CD8-positive, alpha-beta memory T cell (primary cell): Measurements from ENCODE around the gene CD300LB. TPM values are rescaled to one million over a fixed set of nuclear protein-coding genes. Genes with fewer than 3 reads are reported as not detected.

Source experiments
- CTCF ChIA-PET: fragments of 350-600 bp; sonication (Branson Sonifier 250); formaldehyde crosslinking; loops from one replicate; lab custom pipeline; 2021; ENCODE audit warnings: antibody characterized with exemption; lab: Charles Lee
- POLR2A ChIA-PET: fragments of 350-600 bp; sonication (Branson Sonifier 250); formaldehyde crosslinking; loops from one replicate; lab custom pipeline; 2021; ENCODE audit warnings: antibody characterized with exemption; lab: Charles Lee
- DNase-seq, 5 donors: peaks; one replicate each; pipeline versions ENCODE4 v3.0.0 to v3.0.0-alpha.2; 2020 to 2022; ENCODE audit warnings: mixed read lengths in 1 of 5
- H3K27ac ChIP-seq: one replicate; pipeline ENCODE4 v1.7.0; 2013; ENCODE audit warnings: low read depth, mild to moderate bottlenecking, low read length, moderate library complexity
- H3K27me3 ChIP-seq: 2 replicates; pipeline ENCODE4 v1.7.0; 2013; ENCODE audit warnings: low read length, mild to moderate bottlenecking; ENCODE audit not compliant: insufficient read depth, poor library complexity, severe bottlenecking
- H3K36me3 ChIP-seq: 2 replicates; pipeline ENCODE4 v1.7.0; 2013; ENCODE audit warnings: mild to moderate bottlenecking, low read length, moderate library complexity; ENCODE audit not compliant: insufficient read depth
- H3K4me1 ChIP-seq: 2 replicates; pipeline ENCODE4 v1.7.0; 2013; ENCODE audit warnings: mild to moderate bottlenecking, low read length, moderate library complexity; ENCODE audit not compliant: insufficient read depth
- H3K4me3 ChIP-seq: 2 replicates; pipeline ENCODE4 v1.7.0; 2013; ENCODE audit warnings: mild to moderate bottlenecking, low read length
- H3K9me3 ChIP-seq: 2 replicates; pipeline ENCODE4 v1.7.0; 2013; ENCODE audit warnings: mild to moderate bottlenecking, low read length
- H3K27ac Mint-ChIP-seq, 8 donors: one replicate each; pipeline ENCODE4 v1.8.0; 2020 to 2021; ENCODE audit warnings: mixed read lengths in 8 of 8, mild to moderate bottlenecking in 6 of 8, inconsistent platforms in 3 of 8, moderate library complexity in 3 of 8
- H3K27me3 Mint-ChIP-seq, 2 donors: one replicate each; pipeline ENCODE4 v1.8.0; 2020 to 2021; ENCODE audit warnings: mixed read lengths in 2 of 2, mild to moderate bottlenecking in 1 of 2, moderate library complexity in 1 of 2
- H3K36me3 Mint-ChIP-seq, 3 donors: one replicate each; pipeline ENCODE4 v1.8.0; 2020 to 2021; ENCODE audit warnings: mixed read lengths in 3 of 3, inconsistent platforms in 1 of 3, mild to moderate bottlenecking in 1 of 3
- H3K4me1 Mint-ChIP-seq, 3 donors: one replicate each; pipeline ENCODE4 v1.8.0; 2020 to 2021; ENCODE audit warnings: mixed read lengths in 3 of 3, inconsistent platforms in 1 of 3, mild to moderate bottlenecking in 1 of 3
- H3K4me3 Mint-ChIP-seq, 7 donors: one replicate each; pipeline ENCODE4 v1.8.0; 2020 to 2021; ENCODE audit warnings: mixed read lengths in 7 of 7, mild to moderate bottlenecking in 6 of 7, moderate library complexity in 4 of 7, inconsistent platforms in 2 of 7
- H3K9me3 Mint-ChIP-seq, 5 donors: one replicate each; pipeline ENCODE4 v1.8.0; 2020 to 2022; ENCODE audit warnings: mixed read lengths in 5 of 5, mild to moderate bottlenecking in 3 of 5, moderate library complexity in 2 of 5, inconsistent platforms in 1 of 5
- polyA plus RNA-seq: library from polyadenylated mRNA; unstranded; fragments of 300-500 nt; fragmentation: Illumina TruSeq; gene quantifications from one replicate; pipeline ENCODE4 v1.2.3, GENCODE V29; 2021
- total RNA-seq, 2 experiments: library from RNA; stranded (reverse); gene quantifications; one replicate each; pipeline ENCODE4 v1.2.3, GENCODE V29; 2021

CD300LB gene
- total and polyA plus RNA-seq, 3 experiments from 2014 or later = 0.11 TPM; not detected in 2

GRCh38 chr17:74547264-74547663, 16.0 kb upstream of the CD300LB start:
- Histone ChIP-seq H3K9me3 (no peaks in the 10 kb centered on the region), H3K4me1 (no peaks in the 10 kb centered on the region), H3K27ac (no peak overlapping the region), H3K27me3 (no peaks in the 10 kb centered on the region), H3K36me3 (no peaks in the 10 kb centered on the region), H3K4me3 (no peak overlapping the region)
- Mint-ChIP-seq H3K9me3 (no peaks in the 10 kb centered on the region), H3K27ac (no peak overlapping the region), H3K4me1 (peaks cover 0 to 4% (median 0%) of the 10 kb centered on the region in 3 donors), H3K4me3 (no peak overlapping the region), H3K27me3 (peaks cover 3 to 26% of the 10 kb centered on the region in 2 donors), H3K36me3 (no peaks in the 10 kb centered on the region)
- ChIA-PET POLR2A (no interaction called here), CTCF (no interaction called here)
- no peak for DNase-seq

DNA sequence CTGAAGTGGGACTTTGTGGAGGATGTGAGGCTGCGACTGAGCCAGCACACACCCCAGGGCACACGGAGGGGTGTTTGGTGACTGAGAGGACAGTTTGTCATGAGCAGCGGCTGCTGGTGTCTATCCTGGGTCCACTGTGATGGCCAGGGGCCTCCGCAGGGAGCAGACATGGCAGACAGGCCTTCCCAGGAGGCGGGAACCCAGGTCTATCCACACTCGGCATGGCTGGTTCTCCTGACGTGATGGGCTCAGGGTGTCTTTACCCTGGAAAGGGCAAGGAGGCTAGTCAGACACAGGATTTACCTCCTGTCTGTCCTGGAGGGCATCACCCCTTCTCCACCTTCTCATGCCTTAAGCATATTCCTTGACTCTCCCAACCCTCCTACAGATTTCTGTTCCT, 15.3 kb upstream of the CD300LB start:
- no peaks in the 10 kb centered on the region for H3K36me3 Mint-ChIP-seq
- Histone ChIP-seq H3K27ac (no peak overlapping the region), H3K4me1 (no peaks in the 10 kb centered on the region), H3K27me3 (no peaks in the 10 kb centered on the region), H3K36me3 (no peaks in the 10 kb centered on the region), H3K9me3 (no peaks in the 10 kb centered on the region), H3K4me3 (no peak overlapping the region)
- peaks cover 3 to 23% of the 10 kb centered on the region in 2 donors for H3K27me3 Mint-ChIP-seq
- H3K9me3 Mint-ChIP-seq = no peaks in the 10 kb centered on the region
- peak overlapping the region in 1 of 8 donors; percentile 32 for H3K27ac Mint-ChIP-seq
- H3K4me1 Mint-ChIP-seq = peaks cover 0 to 4% (median 0%) of the 10 kb centered on the region in 3 donors
- no peak overlapping the region for H3K4me3 Mint-ChIP-seq
- ChIA-PET POLR2A (no interaction called here), CTCF (no interaction called here)
- DNase-seq = no peak

DNA sequence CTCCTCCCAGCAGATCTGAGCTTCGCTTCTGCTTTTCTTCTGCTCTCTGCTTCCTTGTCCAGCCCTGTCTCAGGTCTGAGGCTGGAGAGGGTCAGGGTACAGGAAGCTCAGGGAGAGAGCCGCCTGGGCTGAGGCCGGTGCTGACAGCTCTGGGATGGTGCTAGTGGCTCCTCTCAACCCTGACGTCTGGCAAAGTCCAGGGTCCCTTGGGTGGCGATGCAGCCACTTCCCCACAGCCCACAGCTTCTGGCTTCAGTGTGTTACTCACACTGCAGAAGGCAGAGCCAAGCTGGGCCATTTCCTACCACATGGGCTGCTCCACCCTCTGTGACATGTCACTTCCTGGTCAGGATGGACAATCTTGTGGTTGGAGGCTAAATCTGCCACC, 14.6 kb upstream of the CD300LB start, which contains the start of gene CD300C:
Gene CD300C, minus strand, starts transcription at position 273 of the 388 bp plus-strand sequence. CDS start 333 bp downstream, outside the sequence.
- ChIA-PET CTCF (no interaction called here), POLR2A (no interaction called here)
- H3K9me3 Mint-ChIP-seq = no peaks in the 10 kb centered on the region
- H3K4me3 ChIP-seq = no peak within 1 kb of the TSS
- H3K27me3 Mint-ChIP-seq = peaks cover 7 to 24% of the 10 kb centered on the region in 2 donors
- H3K9me3 ChIP-seq = no peaks in the 10 kb centered on the region
- DNase-seq = no peak
- no peaks in the 10 kb centered on the region for H3K36me3 ChIP-seq
- no peaks in the 10 kb centered on the region for H3K27me3 ChIP-seq
- H3K27ac ChIP-seq = no peak within 1 kb of the TSS
- H3K4me3 Mint-ChIP-seq = peak within 1 kb of the TSS in 1 of 7 donors; percentile 23
- H3K4me1 Mint-ChIP-seq = peaks cover 0 to 4% (median 0%) of the 10 kb centered on the region in 3 donors
- peak within 1 kb of the TSS in 1 of 8 donors; percentile 32 for H3K27ac Mint-ChIP-seq
- no peaks in the 10 kb centered on the region for H3K36me3 Mint-ChIP-seq
- H3K4me1 ChIP-seq = no peaks in the 10 kb centered on the region

GRCh38 chr17:74544991-74545842, 13.9 kb upstream of the CD300LB start:
- Histone ChIP-seq H3K9me3 (no peaks in the 10 kb centered on the region), H3K36me3 (no peaks in the 10 kb centered on the region), H3K4me1 (no peaks in the 10 kb centered on the region), H3K27me3 (no peaks in the 10 kb centered on the region), H3K4me3 (no peak overlapping the region), H3K27ac (no peak overlapping the region)
- POLR2A ChIA-PET = no interaction called here
- H3K4me3 Mint-ChIP-seq = peak overlapping the region in 1 of 7 donors; percentile 23
- CTCF ChIA-PET = no interaction called here
- H3K36me3 Mint-ChIP-seq = no peaks in the 10 kb centered on the region
- peaks cover 9 to 25% of the 10 kb centered on the region in 2 donors for H3K27me3 Mint-ChIP-seq
- H3K4me1 Mint-ChIP-seq = peaks cover 0 to 4% (median 0%) of the 10 kb centered on the region in 3 donors
- no peaks in the 10 kb centered on the region for H3K9me3 Mint-ChIP-seq
- H3K27ac Mint-ChIP-seq = no peak overlapping the region
- no peak for DNase-seq

DNA sequence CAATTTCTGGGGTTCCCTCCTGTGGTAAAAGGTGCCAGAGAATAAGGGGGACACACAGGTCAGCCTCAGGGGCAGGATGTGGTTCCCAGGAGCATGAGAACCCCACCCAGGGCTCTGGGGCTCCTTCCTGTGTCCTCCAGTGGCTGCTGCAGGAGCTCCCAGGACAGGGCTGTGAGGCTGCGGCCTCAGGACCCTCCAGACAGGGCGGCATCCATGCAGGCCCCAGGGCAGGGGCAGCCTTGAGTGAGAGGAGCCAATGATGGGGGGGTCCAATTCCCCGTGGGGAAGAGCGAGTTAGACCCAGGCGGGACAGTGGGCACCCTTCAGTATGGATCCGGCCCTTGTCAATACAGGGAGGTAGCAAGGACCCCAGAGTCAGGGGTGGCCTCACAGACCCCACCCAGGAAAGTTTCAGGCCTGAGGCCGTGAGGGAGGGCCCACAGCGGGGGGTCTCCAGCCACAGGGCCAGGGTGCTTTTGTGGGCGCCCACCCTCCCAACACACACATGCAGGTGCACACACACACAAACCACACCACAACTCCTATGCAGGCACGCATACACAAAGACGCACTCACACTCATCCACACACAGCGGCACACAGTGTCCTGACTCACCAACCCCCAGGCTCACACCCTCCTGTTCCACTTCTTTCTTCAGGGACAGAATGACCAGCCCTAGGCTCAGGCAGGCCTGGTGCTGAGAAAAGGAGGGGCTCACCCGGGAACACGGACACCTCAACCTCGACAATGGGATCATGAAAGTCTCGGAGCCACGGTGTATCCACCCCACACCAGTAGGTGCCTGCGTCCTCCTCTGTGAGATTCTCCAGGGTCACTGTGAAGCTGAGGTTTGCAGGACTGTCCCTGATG, 12.9 kb upstream of the CD300LB start:
- CTCF ChIA-PET = no interaction called here
- no peaks in the 10 kb centered on the region for H3K36me3 Mint-ChIP-seq
- H3K4me3 ChIP-seq = no peak overlapping the region
- H3K4me1 ChIP-seq = no peaks in the 10 kb centered on the region
- no peaks in the 10 kb centered on the region for H3K9me3 Mint-ChIP-seq
- H3K27ac ChIP-seq = no peak overlapping the region
- H3K27ac Mint-ChIP-seq = no peak overlapping the region
- peaks cover 15 to 22% of the 10 kb centered on the region in 2 donors for H3K27me3 Mint-ChIP-seq
- no peaks in the 10 kb centered on the region for H3K36me3 ChIP-seq
- H3K27me3 ChIP-seq = no peaks in the 10 kb centered on the region
- H3K4me1 Mint-ChIP-seq = peaks cover 0 to 4% (median 0%) of the 10 kb centered on the region in 3 donors
- POLR2A ChIA-PET = no interaction called here
- H3K4me3 Mint-ChIP-seq = no peak overlapping the region
- no peak for DNase-seq
- H3K9me3 ChIP-seq = no peaks in the 10 kb centered on the region

GRCh38 chr17:74543406-74543805, 12.1 kb upstream of the CD300LB start:
- Mint-ChIP-seq H3K27me3 (peaks cover 14 to 18% of the 10 kb centered on the region in 2 donors), H3K4me3 (no peak overlapping the region), H3K27ac (no peak overlapping the region), H3K36me3 (no peaks in the 10 kb centered on the region), H3K9me3 (no peaks in the 10 kb centered on the region), H3K4me1 (peaks cover 0 to 4% (median 0%) of the 10 kb centered on the region in 3 donors)
- Histone ChIP-seq H3K36me3 (no peaks in the 10 kb centered on the region), H3K27me3 (no peaks in the 10 kb centered on the region), H3K9me3 (no peaks in the 10 kb centered on the region), H3K4me3 (no peak overlapping the region), H3K27ac (no peak overlapping the region), H3K4me1 (no peaks in the 10 kb centered on the region)
- no peak for DNase-seq
- CTCF ChIA-PET = no interaction called here
- POLR2A ChIA-PET = no interaction called here

DNA sequence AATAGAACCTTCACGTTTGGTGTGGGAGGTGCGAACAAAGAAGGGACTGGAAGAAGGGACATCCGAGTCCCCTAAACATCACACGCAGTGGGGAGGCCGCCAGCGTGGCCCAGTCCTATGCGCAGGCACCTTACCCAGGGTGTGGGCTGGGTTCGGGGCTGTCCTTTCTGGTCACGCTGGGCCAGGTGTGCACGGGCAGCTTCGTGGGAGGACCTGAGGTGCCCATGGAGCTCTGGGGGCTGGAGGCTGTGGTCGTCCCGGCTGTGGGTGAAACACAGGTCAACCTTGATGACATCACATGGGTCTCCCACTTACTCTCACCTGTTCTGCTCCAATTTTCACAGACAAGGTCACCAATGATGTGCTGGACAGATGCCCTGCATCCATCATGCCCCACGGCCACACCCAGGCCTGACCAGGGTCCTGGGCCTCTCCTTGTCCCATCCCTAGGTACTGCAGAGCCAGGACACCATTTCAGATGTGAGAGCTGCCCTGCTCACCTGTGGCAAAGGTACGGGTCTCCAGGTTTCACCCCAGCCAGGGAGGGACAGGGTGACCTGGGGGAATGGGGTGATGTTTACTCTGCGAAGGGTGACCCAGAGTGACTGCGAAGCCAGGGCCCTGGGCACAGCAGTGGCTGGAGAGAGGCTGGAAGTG, 11.6 kb upstream of the CD300LB start:
- H3K27me3 Mint-ChIP-seq = peaks cover 14 to 18% of the 10 kb centered on the region in 2 donors
- Histone ChIP-seq H3K27ac (no peak overlapping the region), H3K36me3 (no peaks in the 10 kb centered on the region), H3K9me3 (no peaks in the 10 kb centered on the region), H3K27me3 (no peaks in the 10 kb centered on the region), H3K4me3 (no peak overlapping the region), H3K4me1 (no peaks in the 10 kb centered on the region)
- H3K27ac Mint-ChIP-seq = peak overlapping the region in 1 of 8 donors; percentile 3
- no peaks in the 10 kb centered on the region for H3K36me3 Mint-ChIP-seq
- no peak for DNase-seq
- no peak overlapping the region for H3K4me3 Mint-ChIP-seq
- H3K4me1 Mint-ChIP-seq = peaks cover 0 to under 1% (median 0%) of the 10 kb centered on the region in 3 donors
- ChIA-PET POLR2A (no interaction called here), CTCF (no interaction called here)
- no peaks in the 10 kb centered on the region for H3K9me3 Mint-ChIP-seq
